Naive thymus-derived CD4-positive, alpha-beta T cell (primary cell): ENCODE data around the gene LRBA. TPM values are rescaled to one million over a fixed set of nuclear protein-coding genes. Genes with fewer than 3 reads are reported as not detected.

Experiments
- ATAC-seq: fragments of 150-1000 bp; cut with Tn5 transposase; 2 replicates; pipeline ENCODE4 v1.10.0; 2021; ENCODE audit warnings: mild to moderate bottlenecking, moderate library complexity
- CTCF ChIA-PET: fragments of 350-600 bp; sonication (Branson Sonifier 250); formaldehyde crosslinking; loops from one replicate; lab custom pipeline; 2021; ENCODE audit warnings: antibody characterized with exemption; lab: Charles Lee
- POLR2A ChIA-PET: fragments of 350-600 bp; sonication (Branson Sonifier 250); formaldehyde crosslinking; loops from one replicate; lab custom pipeline; 2021; ENCODE audit warnings: antibody characterized with exemption, inconsistent platforms; lab: Charles Lee
- DNase-seq, 9 donors: peaks; one replicate each; pipeline versions ENCODE4 v3.0.0 to v3.0.0-alpha.2; 2020 to 2022; ENCODE audit warnings: mixed read lengths in 1 of 9
- H3K27ac ChIP-seq: one replicate; pipeline ENCODE4 v1.7.0; 2013; ENCODE audit warnings: mild to moderate bottlenecking, low read depth, low read length, moderate library complexity
- H3K27me3 ChIP-seq, 2 donors: one replicate each; pipeline ENCODE4 v1.7.0; 2013; ENCODE audit warnings: low read length in 2 of 2, mild to moderate bottlenecking in 2 of 2, moderate library complexity in 2 of 2; ENCODE audit not compliant: control insufficient read depth in 2 of 2, insufficient read depth in 2 of 2
- H3K36me3 ChIP-seq, 3 experiments: 1 replicate in 2 of 3; 2 replicates in 1 of 3; pipeline ENCODE4 v1.7.0; 2013; ENCODE audit warnings: low read length in 3 of 3, mild to moderate bottlenecking in 3 of 3, moderate library complexity in 1 of 3; ENCODE audit not compliant: insufficient read depth in 3 of 3, control insufficient read depth in 2 of 3
- H3K4me1 ChIP-seq, 2 donors: one replicate each; pipeline ENCODE4 v1.7.0; 2013; ENCODE audit warnings: low read length in 2 of 2, mild to moderate bottlenecking in 2 of 2, moderate library complexity in 1 of 2; ENCODE audit not compliant: control insufficient read depth in 2 of 2, insufficient read depth in 2 of 2
- H3K4me3 ChIP-seq: 2 replicates; pipeline ENCODE4 v1.7.0; 2013; ENCODE audit warnings: mild to moderate bottlenecking, low read length
- H3K9me3 ChIP-seq, 3 experiments: 1 replicate in 2 of 3; 2 replicates in 1 of 3; pipeline ENCODE4 v1.7.0; 2013; ENCODE audit warnings: low read length in 3 of 3; ENCODE audit not compliant: control insufficient read depth in 2 of 3
- H3K27ac Mint-ChIP-seq, 9 donors: one replicate each; pipeline ENCODE4 v1.8.0; 2020 to 2022; ENCODE audit warnings: mixed read lengths in 9 of 9, mild to moderate bottlenecking in 8 of 9, moderate library complexity in 5 of 9, inconsistent platforms in 2 of 9
- H3K27me3 Mint-ChIP-seq, 5 donors: one replicate each; pipeline ENCODE4 v1.8.0; 2021 to 2022; ENCODE audit warnings: mixed read lengths in 5 of 5, mild to moderate bottlenecking in 1 of 5
- H3K36me3 Mint-ChIP-seq, 5 donors: one replicate each; pipeline ENCODE4 v1.8.0; 2020 to 2022; ENCODE audit warnings: mixed read lengths in 5 of 5, mild to moderate bottlenecking in 3 of 5, inconsistent platforms in 1 of 5
- H3K4me1 Mint-ChIP-seq, 7 donors: one replicate each; pipeline ENCODE4 v1.8.0; 2020 to 2022; ENCODE audit warnings: mixed read lengths in 7 of 7, mild to moderate bottlenecking in 3 of 7, inconsistent platforms in 1 of 7
- H3K4me3 Mint-ChIP-seq, 10 donors: one replicate each; pipeline ENCODE4 v1.8.0; 2020 to 2022; ENCODE audit warnings: mild to moderate bottlenecking in 10 of 10, mixed read lengths in 10 of 10, moderate library complexity in 6 of 10, inconsistent platforms in 2 of 10
- H3K9me3 Mint-ChIP-seq, 11 donors: one replicate each; pipeline ENCODE4 v1.8.0; 2020 to 2022; ENCODE audit warnings: mixed read lengths in 11 of 11, mild to moderate bottlenecking in 4 of 11, inconsistent platforms in 1 of 11, moderate library complexity in 1 of 11
- intact Hi-C, 2 donors: fragments of 100-400 bp; cut with micrococcal nuclease; formaldehyde crosslinking; loops; one replicate each; pipeline ENCODE4 v1.15.1; 2023
- polyA plus RNA-seq, 2 donors: library from polyadenylated mRNA; unstranded; fragments of 300-500 nt; fragmentation: Illumina TruSeq; gene quantifications; one replicate each; pipeline ENCODE4 v1.2.3, GENCODE V29; 2021
- total RNA-seq, 6 experiments: library from RNA in 5 of 6; stranded (reverse) in 5 of 6; gene quantifications; 1 replicate in 5 of 6; 2 replicates in 1 of 6; pipeline ENCODE4 v1.2.3 and lab custom pipeline; 2021 to 2026

Gene LRBA
- total and polyA plus RNA-seq, 7 experiments from 2014 or later, result 20.8 to 71.4 (median 58.4) TPM

DNA sequence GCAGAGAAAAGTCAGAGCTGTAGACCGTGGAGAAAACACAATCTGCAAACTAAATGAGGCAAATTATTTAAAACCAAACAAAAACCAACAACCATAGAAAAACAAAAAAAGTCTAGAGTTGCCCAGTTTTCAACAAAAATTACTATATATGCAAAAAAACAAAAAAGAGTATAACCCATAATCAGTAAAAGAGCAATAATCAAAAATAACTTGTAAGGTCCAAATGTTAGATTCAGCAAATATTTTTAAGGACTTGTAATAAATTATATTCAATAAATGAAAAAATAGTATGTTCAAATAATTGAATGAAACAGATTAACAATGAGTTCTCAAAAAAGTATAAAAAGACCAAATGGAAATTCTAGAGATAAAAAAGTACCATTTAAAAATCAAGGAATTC, 130.5 kb downstream of the LRBA start:
- Mint-ChIP-seq H3K4me1 (peaks cover 0 to 25% (median 3%) of the 10 kb centered on the region in 7 donors), H3K27ac (no peak overlapping the region), H3K27me3 (no peaks in the 10 kb centered on the region), H3K36me3 (peaks cover 15 to 42% (median 33%) of the 10 kb centered on the region in 5 donors), H3K9me3 (peaks cover 0 to 4% (median 0%) of the 10 kb centered on the region in 11 donors), H3K4me3 (no peak overlapping the region)
- POLR2A ChIA-PET, result no interaction called here
- Histone ChIP-seq H3K27ac (no peak overlapping the region), H3K36me3 (peaks cover 0 to 14% (median 0%) of the 10 kb centered on the region in 3 experiments), H3K27me3 (no peaks in the 10 kb centered on the region), H3K9me3 (no peaks in the 10 kb centered on the region), H3K4me3 (no peak overlapping the region), H3K4me1 (peaks cover 0 to 10% of the 10 kb centered on the region in 2 donors)
- ATAC-seq (no peak), DNase-seq (no peak)
- CTCF ChIA-PET, result no interaction called here
- intact Hi-C loops, result no loop called here

DNA sequence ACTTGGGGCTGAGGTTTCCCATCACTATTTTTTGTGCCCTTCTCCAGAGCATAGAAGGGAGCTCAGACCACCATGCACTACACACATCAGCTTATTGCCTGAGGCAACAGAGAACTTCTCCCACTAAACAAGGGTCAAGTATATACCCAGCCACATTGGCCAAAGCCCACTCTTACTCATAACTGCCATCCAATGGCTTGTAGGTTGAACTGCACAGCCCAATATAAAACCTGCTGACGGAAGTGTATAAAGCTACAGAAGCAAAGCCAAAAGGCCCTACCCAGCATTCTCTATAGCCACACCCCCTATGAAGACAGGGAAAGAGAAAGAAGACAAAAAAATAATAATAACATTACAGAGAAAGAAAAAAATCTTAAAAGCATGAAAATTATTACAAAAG, 139.7 kb downstream of the LRBA start:
- Mint-ChIP-seq H3K27me3 (no peaks in the 10 kb centered on the region), H3K36me3 (peaks cover 17 to 56% (median 53%) of the 10 kb centered on the region in 5 donors), H3K4me1 (peaks cover 0 to 29% (median 19%) of the 10 kb centered on the region in 7 donors), H3K27ac (peak overlapping the region in 3 of 9 donors; percentile 9 to 60 (median 59)), H3K4me3 (no peak overlapping the region), H3K9me3 (peaks cover 0 to 20% (median 7%) of the 10 kb centered on the region in 11 donors)
- H3K9me3 ChIP-seq, result no peaks in the 10 kb centered on the region
- no peaks in the 10 kb centered on the region for H3K27me3 ChIP-seq
- no peaks in the 10 kb centered on the region for H3K4me1 ChIP-seq
- intact Hi-C loops, result no loop called here
- ChIA-PET CTCF (no interaction called here), POLR2A (no interaction called here)
- no peak overlapping the region for H3K27ac ChIP-seq
- DNase-seq (no peak), ATAC-seq (no peak)
- peaks cover 0 to 29% (median 0%) of the 10 kb centered on the region in 3 experiments for H3K36me3 ChIP-seq
- H3K4me3 ChIP-seq, result no peak overlapping the region

DNA sequence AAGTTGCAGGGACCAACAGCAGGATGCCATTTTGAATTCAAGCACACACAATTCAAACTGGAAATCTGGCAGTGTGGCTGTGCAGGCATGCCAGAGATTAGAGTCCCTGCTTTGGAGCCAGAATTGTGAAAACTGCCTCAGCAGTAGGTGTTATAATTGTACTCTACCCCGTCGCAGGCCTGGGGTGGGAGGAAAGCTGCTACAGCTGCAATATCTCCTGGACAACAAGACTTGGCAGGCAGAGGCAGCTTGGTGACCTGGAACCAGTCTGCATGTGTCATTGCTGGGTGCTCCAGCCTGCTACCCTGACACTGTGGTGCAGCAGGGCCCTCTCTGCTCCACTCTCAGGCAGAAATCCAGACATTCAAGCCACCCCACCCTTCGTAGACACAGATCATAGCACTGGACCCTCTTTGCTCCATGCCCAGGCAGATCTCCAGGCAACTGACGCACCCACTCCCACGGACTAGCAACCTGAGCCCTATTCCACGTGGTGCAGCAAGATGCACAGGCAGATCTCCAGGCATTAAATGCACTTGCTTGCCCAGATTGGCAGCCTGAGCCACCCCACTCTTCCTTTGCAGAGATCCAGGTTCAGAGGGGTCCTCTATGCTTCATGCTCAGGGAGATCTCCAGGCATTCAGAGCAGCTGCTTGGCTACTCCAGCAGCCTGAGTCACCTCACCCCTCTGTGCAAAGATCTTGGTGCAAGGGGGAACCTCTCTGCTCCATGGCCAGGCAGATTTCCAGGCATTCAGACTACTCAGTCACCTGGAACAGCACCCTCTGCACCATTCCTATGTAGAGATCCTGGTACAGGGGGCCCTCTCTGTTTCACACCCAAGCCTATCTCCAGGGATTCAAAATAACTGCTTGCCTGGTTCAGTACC, 140.5 kb downstream of the LRBA start:
- Histone ChIP-seq H3K4me1 (no peaks in the 10 kb centered on the region), H3K27me3 (no peaks in the 10 kb centered on the region), H3K27ac (no peak overlapping the region), H3K36me3 (peaks cover 0 to 23% (median 0%) of the 10 kb centered on the region in 3 experiments), H3K4me3 (no peak overlapping the region), H3K9me3 (no peaks in the 10 kb centered on the region)
- ChIA-PET CTCF (no interaction called here), POLR2A (no interaction called here)
- H3K27ac Mint-ChIP-seq, result peak overlapping the region in 2 of 9 donors; percentile 25 to 43
- ATAC-seq, result no peak
- H3K9me3 Mint-ChIP-seq, result peaks cover 0 to 20% (median 7%) of the 10 kb centered on the region in 11 donors
- H3K36me3 Mint-ChIP-seq, result peaks cover 11 to 49% (median 45%) of the 10 kb centered on the region in 5 donors
- H3K4me1 Mint-ChIP-seq, result peaks cover 0 to 23% (median 15%) of the 10 kb centered on the region in 7 donors
- no peak for DNase-seq
- H3K27me3 Mint-ChIP-seq, result no peaks in the 10 kb centered on the region
- intact Hi-C loops, result no loop called here
- no peak overlapping the region for H3K4me3 Mint-ChIP-seq

DNA sequence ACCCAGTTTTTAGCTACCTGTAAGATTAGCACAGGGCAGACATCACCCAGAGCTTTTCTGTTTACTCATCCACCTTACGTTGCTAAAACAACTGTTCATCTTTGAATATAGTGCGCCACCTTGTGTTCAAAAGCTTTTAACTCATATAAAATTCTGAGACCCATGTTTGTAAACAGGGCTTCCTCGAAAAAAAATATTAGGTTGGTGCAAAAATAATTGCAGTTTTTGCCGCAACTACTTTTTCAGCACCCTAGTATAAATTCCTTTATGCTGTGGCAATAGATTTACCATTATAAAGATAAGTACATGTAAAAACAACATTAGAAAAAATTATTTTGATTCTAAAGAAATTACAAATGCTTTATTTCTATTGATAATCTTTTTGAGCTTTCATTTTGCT, 147.9 kb downstream of the LRBA start:
- no peak overlapping the region for H3K27ac Mint-ChIP-seq
- POLR2A ChIA-PET, result no interaction called here
- H3K4me3 Mint-ChIP-seq, result no peak overlapping the region
- Histone ChIP-seq H3K36me3 (peaks cover 0 to 8% (median 0%) of the 10 kb centered on the region in 3 experiments), H3K4me1 (no peaks in the 10 kb centered on the region), H3K4me3 (no peak overlapping the region), H3K27me3 (no peaks in the 10 kb centered on the region), H3K27ac (no peak overlapping the region), H3K9me3 (no peaks in the 10 kb centered on the region)
- H3K27me3 Mint-ChIP-seq, result no peaks in the 10 kb centered on the region
- ATAC-seq, result peak; percentile 94
- H3K36me3 Mint-ChIP-seq, result peaks cover 0 to 12% (median 3%) of the 10 kb centered on the region in 5 donors
- H3K9me3 Mint-ChIP-seq, result peaks cover 0 to 2% (median 0%) of the 10 kb centered on the region in 11 donors
- CTCF ChIA-PET, result interaction anchor here (0.6 to 1.6 kb wide), 15 partner anchors 11 to 1649 kb away, joined by 3 to 10 read pairs (median 3); no protein-coding TSS in a partner anchor
- H3K4me1 Mint-ChIP-seq, result no peaks in the 10 kb centered on the region
- DNase-seq, result peak in 7 of 9 donors; percentile 50 to 69 (median 64)
- intact Hi-C loops, result loop anchor here (1.0 to 5.0 kb wide), 6 partner anchors 40 to 886 kb away; no protein-coding TSS in a partner anchor

DNA sequence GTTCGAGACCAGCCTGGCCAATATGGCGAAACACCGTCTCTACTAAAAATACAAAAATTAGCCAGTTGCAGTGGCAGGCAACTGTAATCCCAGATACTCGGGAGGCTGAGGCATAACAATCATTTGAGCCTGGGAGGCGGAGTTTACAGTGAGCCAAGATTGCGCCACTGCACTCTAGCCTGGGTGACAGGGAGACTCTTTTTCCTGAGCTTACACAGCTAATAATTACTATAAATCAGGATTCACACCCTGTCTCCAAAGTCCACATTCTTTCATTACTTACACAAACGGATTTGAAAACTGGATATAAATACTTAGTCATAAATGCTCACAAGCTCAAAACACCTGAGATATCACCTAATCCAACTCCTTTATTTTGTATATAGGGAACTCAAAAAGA, 151.6 kb downstream of the LRBA start:
- POLR2A ChIA-PET, result no interaction called here
- Histone ChIP-seq H3K36me3 (peaks cover 0 to 3% (median 0%) of the 10 kb centered on the region in 3 experiments), H3K9me3 (no peaks in the 10 kb centered on the region), H3K4me3 (no peak overlapping the region), H3K27me3 (no peaks in the 10 kb centered on the region), H3K4me1 (no peaks in the 10 kb centered on the region), H3K27ac (no peak overlapping the region)
- Mint-ChIP-seq H3K27me3 (no peaks in the 10 kb centered on the region), H3K9me3 (peaks cover 0 to 3% (median 0%) of the 10 kb centered on the region in 11 donors), H3K36me3 (peaks cover 0 to 8% (median 4%) of the 10 kb centered on the region in 5 donors), H3K27ac (no peak overlapping the region), H3K4me1 (no peaks in the 10 kb centered on the region), H3K4me3 (no peak overlapping the region)
- DNase-seq, result no peak
- no peak for ATAC-seq
- CTCF ChIA-PET, result no interaction called here
- intact Hi-C loops, result no loop called here

DNA sequence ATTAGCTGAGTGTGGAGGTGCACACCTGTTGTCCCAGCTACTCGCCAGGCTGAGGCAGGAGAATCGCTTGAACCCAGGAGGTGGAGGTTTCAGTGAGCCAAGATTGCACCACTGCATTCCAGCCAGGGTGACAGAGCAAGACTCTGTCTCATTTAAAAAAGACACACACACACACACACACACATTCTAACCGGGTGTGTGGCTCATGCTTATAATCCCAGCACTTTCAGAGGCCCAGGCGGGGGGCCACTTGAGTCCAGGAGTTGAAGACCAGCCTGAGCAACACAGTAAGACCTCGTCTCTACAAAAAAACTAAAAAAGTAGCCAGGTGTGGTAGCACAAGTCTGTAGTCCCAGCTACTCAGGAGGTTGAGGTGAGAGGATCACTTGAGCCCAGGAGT, 152.3 kb downstream of the LRBA start:
- Histone ChIP-seq H3K4me1 (no peaks in the 10 kb centered on the region), H3K27ac (no peak overlapping the region), H3K4me3 (no peak overlapping the region), H3K9me3 (no peaks in the 10 kb centered on the region), H3K27me3 (no peaks in the 10 kb centered on the region), H3K36me3 (peaks cover 0 to 3% (median 0%) of the 10 kb centered on the region in 3 experiments)
- Mint-ChIP-seq H3K27ac (no peak overlapping the region), H3K9me3 (peaks cover 0 to 3% (median 0%) of the 10 kb centered on the region in 11 donors), H3K36me3 (peaks cover 0 to 4% (median 4%) of the 10 kb centered on the region in 5 donors), H3K27me3 (no peaks in the 10 kb centered on the region), H3K4me1 (no peaks in the 10 kb centered on the region), H3K4me3 (no peak overlapping the region)
- DNase-seq (no peak), ATAC-seq (no peak)
- ChIA-PET CTCF (interaction anchor here (0.6 kb wide), 1 partner anchor 610 kb away, joined by 3 read pairs; no protein-coding TSS in a partner anchor), POLR2A (no interaction called here)
- intact Hi-C loops, result no loop called here
